ENCODE data around the gene GSS. TPM values are rescaled to one million over a fixed set of nuclear protein-coding genes. Genes with fewer than 3 reads are reported as not detected.

The GSS gene
- total RNA-seq, 1 experiment from 2014 or later = 53.5 TPM

GRCh38 chr20:34965051-34965450 lies 9.4 kb upstream of the GSS start:
- no peak for DNase-seq (ENCODE audit: low spot score)
- H3K27ac ChIP-seq (ENCODE audit: low read depth, low read length, poor library complexity, severe bottlenecking) = no peak overlapping the region
- no peak for TF ChIP-seq CTCF (conservative IDR thresholded peaks at IDR 0.05; ENCODE audit: low read depth, low read length)
- no peak for TF ChIP-seq EZH2 (IDR thresholded peaks at IDR 0.05; ENCODE audit: borderline replicate concordance, low read depth, low read length, poor library complexity, severe bottlenecking)
- no peak overlapping the region for H3K4me3 ChIP-seq (ENCODE audit: low read depth, low read length, poor library complexity, severe bottlenecking)
- H3K36me3 ChIP-seq (ENCODE audit: insufficient read depth, low read length, poor library complexity, severe bottlenecking) = no peaks in the 10 kb centered on the region
- ChIA-PET POLR2A (ENCODE audit: low non-redundant PET) (no interaction called here), CTCF (no interaction called here)
- no peaks in the 10 kb centered on the region for H3K9me3 ChIP-seq (ENCODE audit: low read depth, low read length, poor library complexity, severe bottlenecking)
- H3K27me3 ChIP-seq (replicated peaks; ENCODE audit: insufficient read depth, low read depth, low read length, poor library complexity) = peaks cover 4% of the 10 kb centered on the region
- intact Hi-C loops (cut with micrococcal nuclease; ENCODE audit: unreplicated experiment) = no loop called here
- no peaks in the 10 kb centered on the region for H3K4me1 ChIP-seq (ENCODE audit: insufficient read depth, low read length, poor library complexity, severe bottlenecking)
- no TSS peak for BruUV-seq (replicated peaks)

DNA sequence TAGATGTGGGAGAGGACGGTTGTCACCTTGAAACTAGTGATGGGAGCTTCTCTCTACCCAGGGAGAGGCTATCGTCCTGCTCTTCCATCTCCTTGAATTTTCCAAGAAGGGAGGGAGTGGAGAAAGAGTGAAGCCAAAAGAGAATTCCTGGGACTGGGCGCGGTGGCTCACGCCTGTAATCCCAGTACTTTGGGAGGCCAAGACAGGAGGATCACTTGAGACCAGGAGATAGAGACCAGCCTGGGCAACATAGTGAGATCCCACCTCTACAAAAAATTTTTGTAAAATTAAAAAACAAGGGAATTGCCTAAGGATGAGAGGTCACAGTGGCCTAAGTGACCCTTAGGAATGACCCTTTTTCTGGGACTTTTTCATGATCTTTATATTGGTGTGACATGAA lies 8.9 kb upstream of the GSS start:
- Histone ChIP-seq H3K27ac (ENCODE audit: low read depth, low read length, poor library complexity, severe bottlenecking) (no peak overlapping the region), H3K27me3 (replicated peaks; ENCODE audit: insufficient read depth, low read depth, low read length, poor library complexity) (peaks cover 4% of the 10 kb centered on the region), H3K36me3 (ENCODE audit: insufficient read depth, low read length, poor library complexity, severe bottlenecking) (no peaks in the 10 kb centered on the region), H3K4me3 (ENCODE audit: low read depth, low read length, poor library complexity, severe bottlenecking) (no peak overlapping the region), H3K4me1 (ENCODE audit: insufficient read depth, low read length, poor library complexity, severe bottlenecking) (no peaks in the 10 kb centered on the region), H3K9me3 (ENCODE audit: low read depth, low read length, poor library complexity, severe bottlenecking) (no peaks in the 10 kb centered on the region)
- ChIA-PET CTCF (no interaction called here), POLR2A (ENCODE audit: low non-redundant PET) (no interaction called here)
- no TSS peak for BruUV-seq (replicated peaks)
- intact Hi-C loops (cut with micrococcal nuclease; ENCODE audit: unreplicated experiment) = loop anchor here (5.0 kb wide), 1 partner anchor 132 kb away; no protein-coding TSS in a partner anchor
- DNase-seq (ENCODE audit: low spot score) = no peak
- TF ChIP-seq EZH2 (IDR thresholded peaks at IDR 0.05; ENCODE audit: borderline replicate concordance, low read depth, low read length, poor library complexity, severe bottlenecking) (no peak), CTCF (conservative IDR thresholded peaks at IDR 0.05; ENCODE audit: low read depth, low read length) (no peak)

DNA sequence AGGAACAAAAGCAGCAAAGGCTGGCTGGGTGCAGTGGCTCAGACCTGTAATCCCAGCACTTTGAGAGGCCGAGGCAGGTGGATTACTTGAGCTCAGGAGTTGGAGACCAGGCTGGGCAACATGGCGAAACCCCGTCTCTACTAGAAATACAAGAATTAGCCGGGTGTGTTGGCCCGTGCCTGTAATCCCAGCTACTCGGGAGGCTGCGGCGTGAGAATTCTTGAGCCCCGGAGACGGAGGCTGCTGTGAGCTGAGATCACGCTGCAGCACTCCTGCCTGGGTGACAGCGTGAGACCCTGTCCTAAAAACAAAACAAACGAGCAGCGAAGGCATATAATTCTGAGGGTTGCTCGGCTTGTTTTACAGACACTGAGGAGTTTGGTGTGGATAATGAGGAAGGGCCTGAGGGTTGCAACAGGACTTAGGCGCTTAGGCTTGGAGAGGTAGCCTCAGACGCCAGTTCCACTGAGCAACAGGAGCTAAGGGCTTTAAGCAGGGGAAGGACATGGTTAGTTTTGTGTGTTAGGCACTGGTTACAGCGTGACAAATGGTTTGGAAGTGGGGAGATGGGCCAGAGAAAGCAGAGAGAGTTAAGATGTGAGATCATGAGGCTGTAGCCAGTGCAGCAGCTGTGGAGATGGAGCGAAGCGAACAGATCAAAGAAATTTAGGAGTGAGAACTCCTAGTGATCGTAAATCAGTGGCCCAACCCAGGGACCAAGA lies 1.3 kb upstream of the GSS start:
- no peak for DNase-seq (ENCODE audit: low spot score)
- no TSS peak for BruUV-seq (replicated peaks)
- Histone ChIP-seq H3K4me1 (ENCODE audit: insufficient read depth, low read length, poor library complexity, severe bottlenecking) (peaks cover 8% of the 10 kb centered on the region), H3K27ac (ENCODE audit: low read depth, low read length, poor library complexity, severe bottlenecking) (no peak overlapping the region), H3K27me3 (replicated peaks; ENCODE audit: insufficient read depth, low read depth, low read length, poor library complexity) (no peaks in the 10 kb centered on the region), H3K36me3 (ENCODE audit: insufficient read depth, low read length, poor library complexity, severe bottlenecking) (no peaks in the 10 kb centered on the region), H3K4me3 (ENCODE audit: low read depth, low read length, poor library complexity, severe bottlenecking) (no peak overlapping the region), H3K9me3 (ENCODE audit: low read depth, low read length, poor library complexity, severe bottlenecking) (no peaks in the 10 kb centered on the region)
- no peak for TF ChIP-seq CTCF (conservative IDR thresholded peaks at IDR 0.05; ENCODE audit: low read depth, low read length)
- no peak for TF ChIP-seq EZH2 (IDR thresholded peaks at IDR 0.05; ENCODE audit: borderline replicate concordance, low read depth, low read length, poor library complexity, severe bottlenecking)
- intact Hi-C loops (cut with micrococcal nuclease; ENCODE audit: unreplicated experiment) = no loop called here
- CTCF ChIA-PET = interaction anchor here (0.6 to 1.3 kb wide), 2 partner anchors 83 to 124 kb away, joined by 3 to 11 read pairs; no protein-coding TSS in a partner anchor
- POLR2A ChIA-PET (ENCODE audit: low non-redundant PET) = no interaction called here

Measured in A673 (cell line).